Caki2 (cell line): ENCODE measurements around the gene CAMK1. TPM values are rescaled to one million over a fixed set of nuclear protein-coding genes. Genes with fewer than 3 reads are reported as not detected.
A peak's percentile ranks its signal among the peaks of the same experiment; 100 is the strongest.

ENCODE experiments used
- DNase-seq: peaks from one replicate; pipeline ENCODE4 v3.0.0-alpha.2; 2015; ENCODE audit warnings: low read depth
- in situ Hi-C: cut with HindIII; loops from 2 replicates; pipeline ENCODE4 v1.10.0; 2016; ENCODE audit warnings: low sequenced_read_pairs, low pct_unique_long_range_greater_than_20kb, mixed read lengths
- total RNA-seq: library from RNA; depleted of rRNA; stranded (reverse); fragments of >200 nt; shearing (Covaris generic); gene quantifications from 2 replicates; pipeline ENCODE4 v1.2.3, GENCODE V29; 2014; ENCODE audit warnings: low replicate concordance; rRNA removed

Gene CAMK1
- total RNA-seq, result 33.6 and 43.0 TPM in 2 replicates

DNA sequence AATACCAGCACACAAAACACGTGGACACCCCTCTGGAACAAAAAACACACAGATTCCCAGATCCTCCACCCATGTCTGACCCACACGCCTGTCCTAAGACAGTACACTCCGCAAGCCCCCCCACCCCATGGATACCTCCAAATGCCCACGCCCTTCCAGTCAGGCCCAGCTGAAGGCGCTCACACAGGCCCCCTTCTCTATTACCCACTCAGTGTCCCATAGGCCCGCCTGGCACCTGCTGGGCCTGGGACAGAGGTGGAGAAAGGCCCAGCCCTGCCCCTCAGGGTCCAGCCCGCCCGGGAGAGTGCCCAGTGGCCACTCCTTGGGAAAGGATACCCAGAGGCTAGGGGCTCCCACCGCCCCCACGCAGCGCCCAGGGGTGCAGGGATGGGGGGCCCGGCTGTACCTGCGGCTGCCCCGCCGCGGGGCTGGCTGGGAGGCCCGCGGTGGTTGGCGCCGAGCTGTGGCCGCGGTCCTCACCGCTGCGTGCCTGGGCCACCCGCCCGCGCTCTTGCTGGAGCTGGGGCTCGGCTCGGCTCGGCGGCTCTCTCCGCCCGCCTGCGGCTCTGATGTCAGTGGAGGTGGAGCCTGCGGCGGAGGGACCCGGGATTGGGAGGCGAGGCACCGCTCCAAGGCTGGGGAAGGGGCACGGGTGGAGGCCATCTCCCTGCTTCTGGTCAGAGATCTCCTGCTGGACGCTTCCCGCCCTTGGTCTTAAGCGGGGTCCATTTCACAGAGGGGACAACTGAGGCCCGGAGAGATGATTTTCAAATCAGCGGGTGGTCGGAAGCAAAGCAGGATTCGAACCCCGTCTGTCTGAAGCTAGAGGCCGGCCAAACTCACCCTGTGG lies at the start of gene CAMK1:
Gene CAMK1 (minus strand): TSS at position 522 of the 850 bp plus-strand sequence. CDS start 2,198 bp downstream, outside the sequence.
- in situ Hi-C loops, result no loop called here
- peak; percentile 50 for DNase-seq

DNA sequence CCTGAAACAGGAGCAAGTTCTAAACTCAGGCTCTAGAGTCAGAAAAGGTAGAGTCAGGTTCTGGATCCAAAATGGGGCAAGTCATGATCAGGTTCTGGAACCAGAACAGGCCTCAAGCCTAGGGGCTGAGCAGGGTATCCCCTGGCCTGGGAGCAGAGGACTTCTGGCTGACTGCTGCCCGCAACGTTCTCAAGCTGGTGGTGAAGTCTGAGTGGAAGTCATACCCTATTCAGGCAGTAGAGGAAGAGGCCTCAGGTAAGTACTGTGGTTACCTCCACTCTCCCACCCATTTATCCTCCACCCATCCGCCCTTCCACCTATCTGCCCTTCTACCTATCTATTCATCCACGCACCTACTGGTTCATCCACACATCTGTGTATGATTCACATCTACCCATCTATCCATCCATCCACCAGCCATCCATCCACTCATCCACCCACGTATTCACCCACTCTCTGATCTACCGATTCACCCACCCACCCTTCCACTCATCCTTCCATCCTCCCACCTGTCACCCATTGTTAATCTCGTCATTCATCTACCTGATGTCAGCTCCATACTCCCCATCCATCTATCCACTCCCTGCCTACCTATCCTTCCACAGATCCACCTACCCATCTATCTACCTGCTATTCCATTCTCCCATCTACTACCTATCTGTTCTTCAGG lies 49.1 kb upstream of the CAMK1 start:
- DNase-seq, result no peak
- in situ Hi-C loops, result no loop called here

DNA sequence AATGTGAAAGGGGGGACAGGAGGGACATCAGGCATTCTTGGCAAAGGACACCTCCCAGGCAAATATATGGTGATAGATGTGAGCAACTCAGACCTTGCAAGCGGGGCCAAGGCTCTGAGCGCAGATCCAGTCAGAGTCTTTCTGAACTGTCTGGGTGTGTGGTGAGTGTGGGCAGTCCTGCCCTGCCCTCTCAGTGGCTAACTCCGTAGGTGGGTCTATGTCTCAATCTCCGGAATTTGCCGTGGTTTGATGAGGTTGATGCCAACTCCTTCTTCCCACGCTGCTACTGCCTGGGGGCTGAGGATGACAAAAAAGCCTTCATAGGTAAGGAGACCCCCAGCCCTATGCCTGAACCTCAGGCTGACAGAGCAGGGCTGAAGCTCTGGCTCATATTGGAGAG lies 47.7 kb upstream of the CAMK1 start:
- in situ Hi-C loops, result no loop called here
- no peak for DNase-seq

DNA sequence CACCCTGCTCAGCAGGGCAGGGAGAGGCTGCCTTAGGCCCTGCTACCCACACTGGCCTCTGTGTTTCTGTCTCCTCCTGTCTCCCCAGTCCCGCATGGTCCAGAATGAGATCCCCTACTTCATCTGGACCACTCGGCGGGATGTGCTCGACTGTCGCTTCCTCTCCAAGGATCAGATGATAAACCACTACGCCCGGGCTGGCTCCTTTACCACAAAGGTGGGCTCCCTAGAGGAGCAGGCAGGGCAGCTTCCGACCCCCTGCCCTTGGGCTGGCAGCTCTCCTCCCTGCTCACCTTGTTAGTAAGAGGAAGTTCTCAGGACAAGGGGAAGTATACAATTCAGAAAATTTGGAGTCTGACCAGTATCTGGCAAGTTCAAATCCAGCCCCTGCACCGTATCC lies 46.2 kb upstream of the CAMK1 start:
- DNase-seq, result no peak
- in situ Hi-C loops, result no loop called here

DNA sequence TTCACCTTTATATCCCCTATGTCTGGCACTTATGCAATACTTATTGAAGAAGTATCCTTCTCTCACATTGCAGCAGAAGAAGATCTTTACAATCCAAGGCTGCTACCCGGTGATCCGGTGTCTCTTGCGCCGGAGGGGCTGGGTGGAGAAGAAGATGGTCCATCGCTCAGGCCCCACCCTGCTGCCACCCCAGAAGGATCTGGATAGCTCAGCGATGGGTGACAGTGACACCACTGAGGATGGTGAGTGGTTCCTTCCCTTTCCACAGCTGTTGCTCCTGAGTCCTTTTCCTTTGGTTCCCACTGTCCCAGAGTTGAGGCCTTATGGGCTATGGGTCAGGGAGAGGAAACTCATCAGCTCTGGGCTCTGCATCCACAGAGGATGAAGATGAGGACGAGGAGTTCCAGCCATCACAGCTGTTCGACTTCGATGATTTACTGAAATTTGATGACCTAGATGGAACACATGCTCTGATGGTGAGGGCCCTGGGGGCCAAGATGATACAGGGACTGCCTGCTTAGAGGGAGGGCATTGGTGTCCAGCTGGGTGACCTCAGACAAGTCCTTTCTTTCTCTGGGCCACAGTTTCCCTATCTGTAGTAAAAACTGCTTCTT lies 43.2 kb upstream of the CAMK1 start:
- in situ Hi-C loops, result no loop called here
- DNase-seq, result no peak

DNA sequence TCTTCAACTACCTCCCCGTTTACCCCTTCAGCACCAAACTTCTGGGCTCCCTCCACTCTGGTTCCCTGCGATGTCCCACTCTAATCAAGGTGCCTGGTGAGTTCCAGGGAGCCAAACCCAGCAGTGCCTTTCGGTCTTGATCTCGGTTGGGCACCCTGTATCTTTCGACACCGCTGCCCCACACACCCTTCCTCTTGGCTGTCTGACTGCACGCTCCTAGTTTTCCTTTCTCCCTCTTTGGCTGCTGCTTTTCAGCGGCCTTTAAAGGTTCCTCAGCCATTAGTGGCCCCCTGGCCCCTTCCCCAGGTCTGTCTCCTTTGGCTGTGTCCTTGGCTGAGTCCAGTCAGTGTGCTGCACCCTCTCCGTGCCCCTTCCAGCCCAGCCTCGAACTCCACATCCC lies 41.1 kb upstream of the CAMK1 start:
- in situ Hi-C loops, result no loop called here
- no peak for DNase-seq

DNA sequence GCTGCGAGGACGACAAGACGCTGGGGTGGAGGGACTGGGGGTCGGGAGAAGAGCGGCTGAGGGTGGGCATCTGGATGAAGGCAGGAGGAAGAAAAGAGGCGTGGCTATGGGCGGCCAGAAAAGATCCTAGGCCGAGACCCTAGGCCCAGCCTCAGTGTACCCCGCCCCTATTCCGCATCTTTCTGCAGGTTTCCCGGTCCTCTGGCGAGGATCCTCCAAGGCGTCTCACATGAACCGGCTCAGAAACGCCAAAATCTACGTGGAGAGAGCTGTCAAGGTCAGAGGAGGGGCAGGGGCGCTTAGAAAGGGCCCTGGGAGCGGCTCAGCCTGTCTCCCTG lies 40.7 kb upstream of the CAMK1 start:
- in situ Hi-C loops, result no loop called here
- DNase-seq, result no peak

DNA sequence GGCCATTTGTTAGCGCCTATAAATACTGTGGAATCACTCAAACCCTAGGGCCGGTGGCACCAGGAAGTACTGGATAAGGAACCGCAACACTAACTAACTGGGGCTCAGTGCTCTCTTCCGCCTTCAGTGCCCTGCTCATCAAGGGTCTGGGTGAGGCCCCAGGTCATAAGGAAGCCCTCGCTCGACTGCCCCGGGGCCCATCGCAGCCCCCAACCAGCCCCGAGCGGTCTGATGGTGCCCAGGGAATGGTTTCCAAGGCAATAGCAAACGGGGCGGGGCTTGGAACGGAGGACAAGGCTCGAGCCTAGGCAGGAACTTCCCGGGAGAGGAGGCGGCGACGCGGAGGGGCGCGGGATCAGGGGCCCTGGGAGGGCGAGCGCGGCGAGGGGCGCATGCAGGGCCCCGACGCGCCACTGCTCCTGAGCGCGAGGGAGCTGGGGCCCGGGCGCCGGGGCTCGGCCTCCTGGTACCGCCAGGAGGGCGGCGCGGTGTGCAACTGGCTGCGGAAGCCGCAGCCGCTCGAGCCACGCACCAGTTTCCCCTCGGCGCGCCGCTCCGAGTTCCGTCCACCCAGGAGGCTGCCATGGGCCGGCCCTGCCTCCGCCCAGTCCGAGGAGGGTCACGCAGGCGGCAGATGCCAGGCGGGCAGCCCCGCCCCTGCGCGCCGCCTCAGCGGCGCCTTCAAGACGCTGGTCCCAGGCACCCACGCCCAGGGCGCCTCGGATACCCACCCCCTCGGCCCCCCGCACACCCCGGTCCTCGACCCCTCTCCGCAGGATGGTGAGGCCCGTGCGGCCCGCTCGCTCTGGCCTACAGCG lies 40.1 kb upstream of the CAMK1 start, which contains the start of gene TTLL3:
Gene TTLL3 (plus strand): TSS at position 648 of the 818 bp plus-strand sequence. CDS start 400 bp downstream, outside the sequence.
- peak; percentile 67 for DNase-seq
- in situ Hi-C loops, result no loop called here

DNA sequence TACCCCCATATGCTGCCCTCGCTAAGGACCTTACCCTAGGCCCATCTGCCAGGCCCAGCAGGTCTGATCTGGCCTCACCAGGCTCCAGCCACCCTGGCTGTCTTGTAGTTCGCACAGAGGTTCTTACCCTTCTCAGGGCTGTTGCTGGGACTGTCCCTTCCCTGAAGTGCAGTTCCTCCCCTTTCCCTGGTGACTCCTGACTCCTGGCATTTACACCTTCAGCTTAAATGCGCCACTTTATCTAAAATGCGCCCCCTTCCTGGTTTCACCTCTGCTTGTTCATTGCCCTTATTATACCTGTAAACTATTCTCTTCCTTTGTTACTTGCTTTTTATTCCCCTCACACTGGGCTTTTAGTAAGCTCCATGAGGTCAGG lies 39.5 kb upstream of the CAMK1 start:
- in situ Hi-C loops, result no loop called here
- DNase-seq, result no peak

DNA sequence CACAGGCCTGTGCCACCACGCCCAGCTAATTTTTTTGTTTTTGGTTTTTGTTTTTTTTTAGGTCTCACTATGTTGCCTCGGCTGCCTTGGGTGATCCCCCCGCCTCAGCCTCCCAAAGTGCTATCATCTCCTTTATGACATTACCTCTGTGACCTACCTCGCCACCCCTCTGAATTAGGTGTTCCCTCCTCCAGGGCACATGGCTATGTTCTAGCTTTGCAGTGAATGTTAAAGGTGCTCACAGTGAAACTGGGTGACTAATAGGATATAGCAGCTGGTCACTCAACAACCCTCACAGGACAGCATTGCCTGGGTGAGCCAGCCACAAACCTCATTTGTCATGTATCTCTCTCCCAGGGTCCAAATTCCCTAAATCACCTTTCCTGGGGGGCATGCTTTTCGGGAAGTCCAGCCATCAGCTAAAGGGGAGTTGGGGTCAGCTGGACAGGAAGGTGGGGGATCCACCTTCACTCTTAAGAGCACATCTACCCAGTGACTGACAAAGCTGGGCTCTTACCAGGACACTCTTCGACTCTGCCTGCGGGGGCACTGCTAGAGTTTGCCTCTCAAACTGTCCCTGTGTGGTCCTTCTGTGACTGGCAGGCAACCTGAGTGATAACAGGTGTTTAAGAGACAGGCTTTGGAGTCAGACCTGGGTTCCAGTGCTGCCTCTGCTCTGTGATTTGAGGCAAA lies 38.7 kb upstream of the CAMK1 start:
- in situ Hi-C loops, result no loop called here
- peak; percentile 39 for DNase-seq

DNA sequence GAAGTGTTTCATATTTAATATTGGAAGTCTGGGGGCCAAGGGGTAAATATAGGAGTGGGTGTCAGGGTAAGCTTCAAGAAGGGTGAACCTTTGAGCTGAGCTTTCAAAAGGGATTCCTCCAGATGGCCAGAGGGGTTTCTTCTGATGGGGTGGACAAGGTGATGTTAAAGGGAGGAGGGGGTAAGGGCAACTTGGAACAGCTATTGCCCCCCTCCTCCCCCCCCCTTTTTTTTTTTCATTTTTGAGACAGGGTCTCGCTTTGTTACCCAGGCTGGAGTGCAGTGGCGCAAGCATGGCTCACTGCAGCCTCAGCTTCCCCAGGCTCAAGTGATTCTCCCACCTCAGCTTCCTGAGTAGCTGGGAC lies 38.2 kb upstream of the CAMK1 start:
- no peak for DNase-seq
- in situ Hi-C loops, result no loop called here

DNA sequence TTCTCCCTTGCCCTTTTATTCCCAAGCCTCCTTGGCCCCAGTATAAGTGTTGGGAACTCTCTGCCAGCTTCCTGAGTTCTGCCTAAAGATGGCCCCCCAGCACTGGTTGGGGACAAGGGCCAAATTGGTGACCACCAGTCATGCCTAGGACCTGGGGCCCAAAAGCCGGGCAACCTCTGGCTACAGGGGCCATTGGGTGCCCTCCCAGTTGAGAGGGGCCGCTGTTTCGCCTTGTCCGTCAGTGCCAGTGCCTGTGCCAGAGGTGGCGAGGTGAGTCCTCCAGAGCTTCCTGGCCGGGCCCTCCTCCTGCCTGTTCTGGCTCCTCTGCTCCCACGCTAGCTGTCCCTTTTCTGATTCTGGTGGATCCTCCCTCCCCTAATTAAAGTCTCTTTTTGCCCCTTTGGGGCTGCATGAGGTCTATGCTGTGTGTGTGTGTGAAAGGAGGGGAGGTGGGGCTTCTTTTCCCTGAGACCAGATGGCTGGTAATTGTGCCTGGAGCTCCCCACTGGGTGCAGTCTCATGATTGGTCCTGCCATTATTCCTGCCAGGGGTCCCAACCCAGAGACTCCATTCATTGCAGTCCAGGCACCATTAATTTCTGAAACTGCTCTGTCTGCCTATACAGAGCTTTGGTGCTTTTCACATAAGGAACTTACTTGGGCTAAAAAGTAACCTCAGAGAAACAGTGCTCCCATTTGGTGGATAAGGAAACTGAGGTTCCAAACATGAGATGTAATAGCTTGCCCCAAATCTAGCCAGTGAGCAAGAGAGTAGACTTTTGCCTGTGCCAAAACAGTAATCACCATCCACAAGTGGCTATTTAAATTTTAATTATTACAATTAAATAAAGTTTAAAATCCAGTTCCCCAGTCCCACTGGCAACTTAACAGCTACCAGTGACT lies 37.2 kb upstream of the CAMK1 start:
- no peak for DNase-seq
- in situ Hi-C loops, result no loop called here

DNA sequence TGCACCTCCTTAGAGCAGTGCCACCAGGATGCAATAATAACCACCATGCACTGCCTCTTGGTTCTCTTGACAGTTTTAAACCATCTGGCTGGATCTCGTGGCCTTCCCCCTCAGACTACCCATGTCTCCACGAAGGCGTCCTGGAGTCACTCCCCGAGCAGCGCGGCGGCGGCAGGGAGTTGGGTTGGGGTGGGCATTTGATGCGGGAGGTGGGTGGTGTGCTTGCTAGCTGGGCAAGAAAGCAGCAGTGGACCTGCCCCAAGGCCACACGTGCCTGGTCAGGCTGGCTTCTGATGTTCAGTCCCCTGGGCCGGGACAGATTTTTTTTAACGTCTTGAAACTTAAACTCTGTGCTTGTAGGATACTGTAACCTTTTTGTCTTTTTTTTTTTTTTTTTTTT lies 36.4 kb upstream of the CAMK1 start:
- in situ Hi-C loops, result no loop called here

DNA sequence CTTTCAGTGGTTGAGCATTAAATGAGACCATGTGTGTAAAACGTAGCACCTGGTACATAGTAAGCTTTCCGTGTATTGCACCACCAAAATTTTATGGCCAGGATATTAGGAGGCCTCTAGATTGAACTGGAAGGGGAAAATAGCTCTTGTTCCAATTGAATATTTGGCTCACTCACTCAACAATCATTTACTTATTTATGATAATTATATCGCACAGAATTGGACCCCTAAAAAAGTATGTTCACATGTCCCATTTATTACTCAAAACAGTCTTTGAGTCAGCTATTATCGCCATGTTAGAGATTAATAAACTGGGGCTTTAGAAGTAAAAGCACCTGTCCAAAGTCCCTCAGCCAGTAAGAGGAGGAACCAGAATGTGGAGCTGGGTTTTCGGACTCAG lies 35.2 kb upstream of the CAMK1 start:
- DNase-seq, result no peak
- in situ Hi-C loops, result no loop called here

More for the DNA sequence above, 36.4 kb upstream of the CAMK1 start:
- DNase-seq, result no peak

DNA sequence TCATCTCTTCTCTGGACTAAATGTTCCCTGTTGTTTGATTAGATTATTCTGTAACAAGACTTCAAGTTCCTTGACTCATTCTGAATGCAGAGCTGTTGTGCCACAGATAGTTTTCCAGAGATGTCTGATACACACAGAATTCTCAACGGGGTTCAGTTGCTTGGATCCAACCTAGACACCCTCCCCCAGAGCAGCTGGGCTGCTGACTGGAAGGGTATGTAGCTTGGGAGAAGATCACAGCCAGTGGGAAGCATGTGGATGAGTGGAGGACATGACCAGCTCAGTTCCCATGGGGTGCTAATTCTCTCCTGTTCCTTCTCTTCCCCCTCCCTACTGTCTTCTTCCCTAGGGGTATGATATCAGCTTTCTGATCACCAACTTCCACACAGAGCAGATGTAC lies 33.7 kb upstream of the CAMK1 start:
- in situ Hi-C loops, result no loop called here

DNA sequence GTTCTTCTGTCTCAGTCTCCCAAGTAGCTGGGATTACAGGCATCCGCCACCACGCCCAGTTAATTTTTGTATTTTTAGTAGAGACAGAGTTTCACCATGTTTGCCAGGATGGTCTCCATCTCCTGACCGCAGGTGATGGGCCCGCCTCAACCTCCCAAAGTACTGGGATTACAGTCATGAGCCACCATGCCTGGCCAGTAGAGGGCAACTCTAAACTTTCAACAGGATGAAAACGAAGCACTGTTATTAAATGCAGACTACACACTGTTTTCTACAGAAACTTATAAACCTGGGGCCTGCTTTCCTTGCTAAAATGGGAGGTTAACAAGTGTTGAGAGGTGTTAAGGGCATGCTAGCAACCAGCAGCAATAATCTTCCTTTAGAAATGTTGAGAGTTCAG lies 30.8 kb upstream of the CAMK1 start:
- no peak for DNase-seq
- in situ Hi-C loops, result no loop called here

More for the DNA sequence above, 33.7 kb upstream of the CAMK1 start:
- no peak for DNase-seq
